Osteoblast (primary cell): Measurements from ENCODE around the gene NOS2. TPM values are rescaled to one million over a fixed set of nuclear protein-coding genes. Genes with fewer than 3 reads are reported as not detected.

Experiments
- DNase-seq: peaks from one replicate; pipeline ENCODE4 v3.0.0; 2011; ENCODE audit warnings: low spot score, mixed read lengths; ENCODE audit not compliant: insufficient read length; ENCODE audit errors: missing footprints
- H2AFZ ChIP-seq: 2 replicates; pipeline ENCODE4 v1.6.0; 2011; ENCODE audit warnings: mild to moderate bottlenecking, low read length
- H3K27ac ChIP-seq: 2 replicates; pipeline ENCODE4 v1.5.1; 2011; ENCODE audit warnings: mild to moderate bottlenecking, low read depth, low read length, moderate library complexity
- H3K27me3 ChIP-seq: 2 replicates; pipeline ENCODE4 v1.6.0; 2012; ENCODE audit warnings: mild to moderate bottlenecking, control low read depth, inconsistent platforms, low read length, moderate library complexity; ENCODE audit not compliant: insufficient read depth
- H3K36me3 ChIP-seq: 2 replicates; pipeline ENCODE4 v1.5.1; 2011; ENCODE audit warnings: mild to moderate bottlenecking, low read length, control low read depth, moderate library complexity; ENCODE audit not compliant: insufficient read depth
- H3K4me1 ChIP-seq: 2 replicates; pipeline ENCODE4 v1.5.1; 2011; ENCODE audit warnings: mild to moderate bottlenecking, low read length, control low read depth, moderate library complexity; ENCODE audit not compliant: insufficient read depth
- H3K4me2 ChIP-seq: 2 replicates; pipeline ENCODE4 v1.6.0; 2011; ENCODE audit warnings: mild to moderate bottlenecking, low read length; ENCODE audit not compliant: insufficient read depth
- H3K4me3 ChIP-seq: fragments of 200-600 bp; sonication (generic); 3 replicates; pipeline ENCODE4 v1.5.1; 2012; ENCODE audit warnings: mild to moderate bottlenecking, low read length, inconsistent platforms; ENCODE audit not compliant: insufficient read depth
- H3K79me2 ChIP-seq: 2 replicates; pipeline ENCODE4 v1.6.0; 2012; ENCODE audit warnings: mild to moderate bottlenecking, low read length, control low read depth, inconsistent platforms; ENCODE audit not compliant: insufficient read depth
- H3K9me3 ChIP-seq: 2 replicates; pipeline ENCODE4 v1.5.1; 2011; ENCODE audit warnings: low read depth, low read length, control low read depth
- H4K20me1 ChIP-seq: 2 replicates; pipeline ENCODE4 v1.6.0; 2012; ENCODE audit warnings: mild to moderate bottlenecking, low read length, control low read depth; ENCODE audit not compliant: insufficient read depth
- CTCF ChIP-seq: IDR thresholded peaks from 2 replicates; pipeline ENCODE4 v1.5.1; 2011; ENCODE audit warnings: mild to moderate bottlenecking, low read depth, low read length, moderate library complexity; ENCODE audit errors: extremely low read depth
- total RNA-seq: library from RNA; depleted of rRNA; stranded (reverse); fragments of >200 nt; gene quantifications from 2 replicates; pipeline ENCODE4 v1.2.3, GENCODE V29; 2012

Gene NOS2
- total RNA-seq, 1 donor: not detected

GRCh38 chr17:27804113-27804512, 3.8 kb upstream of the NOS2 start:
- Histone ChIP-seq H3K79me2 (no peaks in the 10 kb centered on the region), H3K27me3 (peaks cover 15% of the 10 kb centered on the region), H3K27ac (no peak overlapping the region), H3K4me3 (no peak overlapping the region), H3K36me3 (no peaks in the 10 kb centered on the region), H2AFZ (no peak overlapping the region), H3K4me2 (no peak overlapping the region), H3K9me3 (no peaks in the 10 kb centered on the region), H3K4me1 (no peaks in the 10 kb centered on the region), H4K20me1 (no peaks in the 10 kb centered on the region)
- DNase-seq: no peak
- no peak for TF ChIP-seq CTCF

GRCh38 chr17:27802962-27803680, 2.8 kb upstream of the NOS2 start:
- H3K36me3 ChIP-seq: no peaks in the 10 kb centered on the region
- no peaks in the 10 kb centered on the region for H3K4me1 ChIP-seq
- no peak overlapping the region for H3K27ac ChIP-seq
- DNase-seq: no peak
- H2AFZ ChIP-seq: no peak overlapping the region
- H3K4me2 ChIP-seq: no peak overlapping the region
- peaks cover 15% of the 10 kb centered on the region for H3K27me3 ChIP-seq
- TF ChIP-seq CTCF: no peak
- H4K20me1 ChIP-seq: no peaks in the 10 kb centered on the region
- no peaks in the 10 kb centered on the region for H3K79me2 ChIP-seq
- no peak overlapping the region for H3K4me3 ChIP-seq
- H3K9me3 ChIP-seq: no peaks in the 10 kb centered on the region

- H3K36me3 ChIP-seq: no peaks in the 10 kb centered on the region
- H3K27me3 ChIP-seq: peaks cover 15% of the 10 kb centered on the region
- no peak overlapping the region for H3K27ac ChIP-seq
- H3K9me3 ChIP-seq: no peaks in the 10 kb centered on the region
- H3K4me1 ChIP-seq: no peaks in the 10 kb centered on the region
- H4K20me1 ChIP-seq: no peaks in the 10 kb centered on the region
- H3K4me2 ChIP-seq: no peak overlapping the region
- TF ChIP-seq CTCF: no peak
- DNase-seq: no peak
- no peak overlapping the region for H3K4me3 ChIP-seq
- no peak overlapping the region for H2AFZ ChIP-seq
- H3K79me2 ChIP-seq: no peaks in the 10 kb centered on the region
Observed at GRCh38 chr17:27802033-27802432, 1.7 kb upstream of the NOS2 start.

- TF ChIP-seq CTCF: no peak
- Histone ChIP-seq H4K20me1 (no peaks in the 10 kb centered on the region), H3K27me3 (peaks cover 37% of the 10 kb centered on the region), H3K4me2 (no peak overlapping the region), H3K4me3 (no peak overlapping the region), H2AFZ (no peak overlapping the region), H3K79me2 (no peaks in the 10 kb centered on the region), H3K4me1 (no peaks in the 10 kb centered on the region), H3K9me3 (no peaks in the 10 kb centered on the region), H3K27ac (no peak overlapping the region), H3K36me3 (no peaks in the 10 kb centered on the region)
- no peak for DNase-seq
Observed at GRCh38 chr17:27798376-27798775, 2.0 kb downstream of the NOS2 start.
